ENCODE measurements around the gene CLEC2L. TPM values are rescaled to one million over a fixed set of nuclear protein-coding genes. Genes with fewer than 3 reads are reported as not detected.

Gene CLEC2L
- total RNA-seq, 3 donors from 2014 or later = not detected

DNA sequence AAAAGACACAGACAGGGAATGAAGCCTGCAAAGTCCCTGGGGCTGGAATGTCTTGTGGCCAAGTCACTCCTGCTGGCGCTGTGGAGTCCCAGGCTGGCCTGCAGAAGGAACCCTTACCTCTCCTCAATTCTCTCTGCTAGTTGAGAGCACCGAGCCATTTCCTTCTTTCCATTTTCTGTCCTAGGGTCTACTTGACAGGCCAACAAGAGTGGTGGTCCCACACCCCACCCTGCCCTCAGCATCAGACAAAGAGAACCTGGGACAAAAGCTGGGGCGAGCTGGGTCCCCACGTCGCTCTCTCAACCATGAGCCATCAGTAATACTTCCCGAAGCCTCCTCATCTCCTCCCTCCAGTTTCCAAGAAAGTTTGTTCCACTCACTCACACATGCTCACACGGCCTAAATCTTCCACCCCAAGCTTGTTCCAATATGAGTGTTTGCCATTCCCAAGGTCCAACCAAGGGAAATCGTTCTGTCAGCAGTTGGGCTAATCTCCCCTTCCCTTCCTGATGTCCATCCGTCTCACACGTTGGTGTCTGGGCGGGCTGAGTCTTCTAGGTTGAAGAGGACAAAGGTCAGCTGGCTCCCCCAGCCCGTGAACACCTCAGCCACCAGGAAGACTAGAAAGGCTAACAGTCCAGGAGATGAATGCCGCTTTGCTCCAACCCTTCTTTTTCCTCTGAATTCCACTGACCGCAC, 44.3 kb downstream of the CLEC2L start:
- H3K4me1 ChIP-seq = no peaks in the 10 kb centered on the region
- H3K9me3 ChIP-seq = no peaks in the 10 kb centered on the region
- peak in 1 of 2 donors; percentile 36 for DNase-seq (ENCODE audit: low spot score in 2 of 2)
- no peaks in the 10 kb centered on the region for H3K36me3 ChIP-seq
- H3K27ac ChIP-seq = no peak overlapping the region
- no peak overlapping the region for H3K4me3 ChIP-seq
- TF ChIP-seq POLR2A (IDR thresholded peaks at IDR 0.05) = no peak
- TF ChIP-seq, protein P1, sequence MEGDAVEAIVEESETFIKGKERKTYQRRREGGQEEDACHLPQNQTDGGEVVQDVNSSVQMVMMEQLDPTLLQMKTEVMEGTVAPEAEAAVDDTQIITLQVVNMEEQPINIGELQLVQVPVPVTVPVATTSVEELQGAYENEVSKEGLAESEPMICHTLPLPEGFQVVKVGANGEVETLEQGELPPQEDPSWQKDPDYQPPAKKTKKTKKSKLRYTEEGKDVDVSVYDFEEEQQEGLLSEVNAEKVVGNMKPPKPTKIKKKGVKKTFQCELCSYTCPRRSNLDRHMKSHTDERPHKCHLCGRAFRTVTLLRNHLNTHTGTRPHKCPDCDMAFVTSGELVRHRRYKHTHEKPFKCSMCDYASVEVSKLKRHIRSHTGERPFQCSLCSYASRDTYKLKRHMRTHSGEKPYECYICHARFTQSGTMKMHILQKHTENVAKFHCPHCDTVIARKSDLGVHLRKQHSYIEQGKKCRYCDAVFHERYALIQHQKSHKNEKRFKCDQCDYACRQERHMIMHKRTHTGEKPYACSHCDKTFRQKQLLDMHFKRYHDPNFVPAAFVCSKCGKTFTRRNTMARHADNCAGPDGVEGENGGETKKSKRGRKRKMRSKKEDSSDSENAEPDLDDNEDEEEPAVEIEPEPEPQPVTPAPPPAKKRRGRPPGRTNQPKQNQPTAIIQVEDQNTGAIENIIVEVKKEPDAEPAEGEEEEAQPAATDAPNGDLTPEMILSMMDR (IDR thresholded peaks at IDR 0.05) = no peak
- no peak for TF ChIP-seq POLR2AphosphoS5 (IDR thresholded peaks at IDR 0.05)
- no peaks in the 10 kb centered on the region for H3K27me3 ChIP-seq
- intact Hi-C loops (cut with DNase I; ENCODE audit: low total_unique reads) = no loop called here

DNA sequence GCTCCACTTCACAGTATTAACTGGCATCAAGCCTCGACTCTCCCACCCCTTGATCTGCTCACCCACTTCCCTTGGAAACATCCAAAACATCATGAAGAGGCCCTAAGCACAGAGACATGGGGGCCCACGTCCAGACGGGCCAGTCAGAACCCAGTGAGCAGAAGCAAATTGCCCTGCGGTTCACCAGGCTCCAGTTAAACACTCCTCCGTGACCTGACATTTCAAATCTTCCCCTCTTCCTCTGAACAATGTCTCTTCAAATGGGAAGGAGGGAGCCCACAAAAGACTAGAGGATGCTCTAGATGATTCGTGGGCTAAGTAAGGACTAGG, 44.8 kb downstream of the CLEC2L start:
- TF ChIP-seq, protein P1 (IDR thresholded peaks at IDR 0.05) = no peak
- TF ChIP-seq POLR2AphosphoS5 (IDR thresholded peaks at IDR 0.05) = no peak
- TF ChIP-seq POLR2A (IDR thresholded peaks at IDR 0.05) = no peak
- Histone ChIP-seq H3K27me3 (no peaks in the 10 kb centered on the region), H3K36me3 (no peaks in the 10 kb centered on the region), H3K4me3 (no peak overlapping the region), H3K4me1 (no peaks in the 10 kb centered on the region), H3K9me3 (no peaks in the 10 kb centered on the region), H3K27ac (no peak overlapping the region)
- intact Hi-C loops (cut with DNase I; ENCODE audit: low total_unique reads) = no loop called here
- no peak for DNase-seq (ENCODE audit: low spot score in 2 of 2)

DNA sequence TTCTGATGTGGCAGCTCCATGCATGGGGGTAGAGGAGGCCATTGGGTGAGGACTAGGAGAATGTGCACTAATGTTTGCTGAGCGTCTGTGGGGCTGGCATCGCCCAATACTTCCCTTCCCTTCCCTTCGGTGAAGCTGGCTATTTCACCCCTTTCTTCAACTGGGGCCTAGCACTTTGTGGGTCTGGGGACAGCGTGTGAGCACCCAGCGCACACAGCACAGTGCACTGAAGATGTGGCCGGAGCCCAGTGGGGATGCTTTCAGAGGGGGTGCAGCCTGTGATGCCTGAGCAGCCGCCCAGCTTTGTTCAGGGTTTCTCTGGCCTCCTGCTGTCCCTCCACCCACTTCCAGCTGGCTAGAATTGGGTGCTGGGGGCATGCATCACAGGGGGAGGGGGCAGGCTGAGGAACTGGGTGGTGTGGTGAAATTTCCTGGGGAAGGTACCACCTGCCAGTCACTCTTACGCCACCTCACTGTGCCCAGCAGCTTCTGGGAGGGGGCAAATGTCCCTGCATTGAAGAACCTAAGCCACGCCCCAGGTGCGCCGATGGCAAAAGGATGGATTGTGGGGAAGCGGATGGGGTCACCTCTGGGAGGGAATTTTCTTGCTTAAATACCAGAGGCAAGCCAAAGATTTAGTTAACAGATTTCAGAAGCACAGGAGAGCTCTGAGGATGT, 45.5 kb downstream of the CLEC2L start:
- Histone ChIP-seq H3K27ac (no peak overlapping the region), H3K27me3 (no peaks in the 10 kb centered on the region), H3K36me3 (no peaks in the 10 kb centered on the region), H3K4me1 (no peaks in the 10 kb centered on the region), H3K9me3 (no peaks in the 10 kb centered on the region), H3K4me3 (no peak overlapping the region)
- no peak for TF ChIP-seq POLR2AphosphoS5 (IDR thresholded peaks at IDR 0.05)
- TF ChIP-seq, protein P1 (IDR thresholded peaks at IDR 0.05) = no peak
- intact Hi-C loops (cut with DNase I; ENCODE audit: low total_unique reads) = no loop called here
- DNase-seq (ENCODE audit: low spot score in 2 of 2) = peak in 1 of 2 donors; percentile 36

DNA sequence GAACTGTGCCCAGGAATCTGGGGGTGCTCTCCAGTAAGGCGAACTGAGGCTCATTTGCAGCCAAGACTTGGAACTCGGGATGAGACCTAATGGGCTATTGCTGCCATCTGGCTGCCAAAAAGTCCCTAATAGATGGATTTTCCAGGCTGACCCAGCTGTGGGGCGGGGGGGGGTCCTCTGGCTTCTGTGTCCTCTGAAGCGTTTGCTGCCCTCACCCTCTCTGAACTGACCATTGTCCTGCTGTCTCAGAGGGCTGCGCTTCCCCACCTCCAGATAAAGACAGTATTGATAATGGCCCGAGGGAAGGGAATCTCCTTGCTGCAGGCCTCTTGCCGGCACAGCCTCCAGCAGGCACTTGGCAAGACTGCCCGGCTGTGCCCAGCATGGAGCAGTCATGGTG, 46.6 kb downstream of the CLEC2L start:
- no peaks in the 10 kb centered on the region for H3K27me3 ChIP-seq
- no peak overlapping the region for H3K4me3 ChIP-seq
- H3K4me1 ChIP-seq = no peaks in the 10 kb centered on the region
- H3K9me3 ChIP-seq = no peaks in the 10 kb centered on the region
- peak in 1 of 2 donors; percentile 43 for DNase-seq (ENCODE audit: low spot score in 2 of 2)
- intact Hi-C loops (cut with DNase I; ENCODE audit: low total_unique reads) = no loop called here
- H3K36me3 ChIP-seq = peaks cover 7% of the 10 kb centered on the region
- no peak overlapping the region for H3K27ac ChIP-seq
- TF ChIP-seq POLR2A (IDR thresholded peaks at IDR 0.05) = no peak
- no peak for TF ChIP-seq POLR2AphosphoS5 (IDR thresholded peaks at IDR 0.05)
- TF ChIP-seq, protein P1 (IDR thresholded peaks at IDR 0.05) = no peak

GRCh38 chr7:139570626-139571025, 47.1 kb downstream of the CLEC2L start:
- H3K4me3 ChIP-seq = no peak overlapping the region
- no peaks in the 10 kb centered on the region for H3K9me3 ChIP-seq
- TF ChIP-seq, protein P1 (IDR thresholded peaks at IDR 0.05) = no peak
- TF ChIP-seq POLR2AphosphoS5 (IDR thresholded peaks at IDR 0.05) (no peak), POLR2A (IDR thresholded peaks at IDR 0.05) (no peak)
- peaks cover 8% of the 10 kb centered on the region for H3K36me3 ChIP-seq
- no peaks in the 10 kb centered on the region for H3K27me3 ChIP-seq
- H3K27ac ChIP-seq = no peak overlapping the region
- no peaks in the 10 kb centered on the region for H3K4me1 ChIP-seq
- DNase-seq (ENCODE audit: low spot score in 2 of 2) = peak in 1 of 2 donors; percentile 28
- intact Hi-C loops (cut with DNase I; ENCODE audit: low total_unique reads) = no loop called here

Measured in breast epithelium (tissue), 4 donors.